HCEC 1CT (cell line): ENCODE results near the gene ARHGAP11A.

ENCODE experiments used
- DNase-seq: peaks from one replicate; pipeline ENCODE4 v3.0.0-alpha.2; 2017

ARHGAP11A gene

GRCh38 chr15:32657198-32657883 is 42.0 kb downstream of the ARHGAP11A start:
- no peak for DNase-seq

- no peak for DNase-seq
Measured at GRCh38 chr15:32657941-32658340, 42.6 kb downstream of the ARHGAP11A start.

GRCh38 chr15:32659340-32660155 is 44.2 kb downstream of the ARHGAP11A start:
- DNase-seq = peak; percentile 43

DNA sequence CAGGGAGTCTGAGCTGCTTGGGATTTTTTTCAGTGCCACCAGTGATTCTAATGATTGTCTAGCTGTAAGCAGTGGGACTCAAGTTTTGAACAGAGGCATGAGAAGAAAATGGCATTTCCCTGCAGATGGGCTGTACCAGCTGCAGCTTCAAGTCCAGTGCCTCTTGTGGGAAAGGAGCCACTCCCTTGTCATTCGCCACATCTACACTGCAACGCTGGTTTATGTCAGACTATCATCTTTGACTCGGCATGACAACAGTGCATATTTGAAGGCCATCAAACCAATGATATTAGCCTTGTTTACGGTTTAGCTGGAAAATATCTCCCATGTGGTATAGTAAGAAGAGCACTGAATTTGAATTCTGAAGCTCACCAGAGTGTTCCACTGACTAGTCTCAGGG is 48.4 kb downstream of the ARHGAP11A start:
- DNase-seq = no peak

DNA sequence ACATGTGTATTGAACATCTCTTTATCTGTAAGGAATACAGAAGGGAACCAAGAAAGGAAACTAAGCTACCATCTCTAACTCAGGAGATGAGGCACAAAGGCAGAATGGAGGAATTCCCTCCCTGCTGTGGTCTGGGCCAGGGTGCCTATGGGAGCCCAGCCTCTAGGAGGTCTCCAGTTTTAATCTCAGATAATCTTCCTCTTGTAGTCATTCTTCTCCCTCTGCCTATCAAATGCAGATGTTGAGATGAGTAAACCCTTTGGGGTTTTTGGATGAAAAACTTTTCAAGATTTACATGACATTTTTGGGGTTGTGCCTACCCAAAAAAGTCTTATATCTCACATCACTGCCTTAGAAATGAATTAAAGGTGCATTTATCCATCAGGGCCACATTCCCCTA is 49.5 kb downstream of the ARHGAP11A start:
- peak; percentile 60 for DNase-seq

- DNase-seq = no peak
Measured at GRCh38 chr15:32667321-32667720, 52.0 kb downstream of the ARHGAP11A start.

GRCh38 chr15:32668942-32669341 is 53.6 kb downstream of the ARHGAP11A start:
- no peak for DNase-seq

DNA sequence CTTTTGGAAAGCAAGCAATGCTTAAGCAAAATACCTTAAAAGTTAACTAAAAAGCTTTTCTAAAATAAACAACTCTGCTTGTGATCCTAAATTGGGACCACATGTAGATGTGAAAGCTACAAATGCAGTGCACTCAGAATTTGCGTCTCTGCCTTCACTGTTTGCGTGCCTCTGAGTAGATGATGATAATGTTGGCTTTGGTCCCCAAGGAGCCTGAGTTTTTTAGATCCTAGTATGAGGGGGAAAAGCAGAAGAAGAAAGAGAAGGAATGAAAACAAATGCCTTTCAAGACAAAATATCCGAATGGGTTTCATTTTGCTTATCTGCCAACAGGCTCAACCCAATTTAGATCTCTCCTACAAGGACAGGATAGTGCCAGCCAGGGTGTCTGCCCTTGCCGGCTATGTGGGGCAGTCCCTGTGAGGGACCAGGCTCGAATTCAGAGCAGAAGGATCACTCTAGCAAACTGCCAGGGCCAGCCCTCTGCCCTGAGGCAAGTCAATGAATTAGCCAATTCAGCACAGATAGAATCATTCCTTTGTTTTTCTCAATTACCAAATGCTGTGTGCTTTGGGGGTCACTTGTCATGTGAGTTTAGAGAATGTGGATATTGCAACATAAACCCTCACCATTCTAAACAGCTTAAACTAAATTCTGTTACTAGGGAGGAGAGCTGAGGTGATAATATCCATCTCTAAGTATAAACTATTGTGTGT is 54.8 kb downstream of the ARHGAP11A start:
- DNase-seq = no peak

- DNase-seq = no peak
Measured at GRCh38 chr15:32670623-32671022, 55.3 kb downstream of the ARHGAP11A start.

- no peak for DNase-seq
Measured at GRCh38 chr15:32671339-32672325, 56.3 kb downstream of the ARHGAP11A start.

- DNase-seq = no peak
Measured at GRCh38 chr15:32674681-32675080, 59.4 kb downstream of the ARHGAP11A start.

- DNase-seq = no peak
Measured at GRCh38 chr15:32675466-32675865, 60.2 kb downstream of the ARHGAP11A start.

DNA sequence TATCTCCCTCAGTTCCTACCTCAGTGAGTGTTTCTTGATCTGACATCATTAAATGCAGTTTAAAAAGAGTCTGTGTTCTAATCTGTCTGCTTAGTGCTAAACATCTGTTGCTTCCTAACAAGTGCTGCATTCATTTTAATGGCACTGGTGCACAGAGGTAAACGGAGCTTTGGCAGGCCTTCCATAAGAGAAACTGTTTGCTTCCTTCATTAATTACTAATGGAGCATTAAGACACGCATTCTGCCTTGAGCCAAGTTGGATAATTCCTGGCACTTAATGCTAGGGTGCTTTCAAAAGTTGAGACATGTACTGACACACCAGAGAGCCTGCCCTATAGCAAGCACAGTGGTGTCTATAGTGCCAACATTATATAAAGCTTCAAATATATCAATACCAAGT is 60.9 kb downstream of the ARHGAP11A start:
- no peak for DNase-seq

DNA sequence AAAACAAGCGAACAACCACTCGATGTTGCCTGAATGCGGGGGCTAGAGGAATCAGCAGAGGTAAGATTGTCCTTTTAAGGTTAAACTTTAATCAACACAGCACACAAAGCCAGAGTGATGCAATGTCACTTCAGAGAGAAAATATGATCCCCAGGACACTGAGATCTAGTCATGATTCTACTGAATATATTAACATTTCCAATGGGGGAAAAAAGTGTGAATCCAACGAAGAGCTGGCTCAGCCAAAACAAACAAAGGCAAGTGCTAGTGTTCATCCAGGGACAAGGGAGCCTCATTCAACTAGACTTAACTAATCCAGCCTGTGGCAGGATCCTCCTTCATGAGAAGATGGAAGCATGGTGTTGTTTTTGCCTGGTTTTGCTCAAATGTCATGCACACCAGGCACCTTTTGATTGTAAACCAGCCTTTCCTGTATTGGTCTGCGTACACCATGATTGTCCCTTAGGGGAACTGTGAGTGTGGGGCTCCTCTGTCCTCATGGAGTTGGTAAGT is 62.0 kb downstream of the ARHGAP11A start:
- peak; percentile 81 for DNase-seq

DNA sequence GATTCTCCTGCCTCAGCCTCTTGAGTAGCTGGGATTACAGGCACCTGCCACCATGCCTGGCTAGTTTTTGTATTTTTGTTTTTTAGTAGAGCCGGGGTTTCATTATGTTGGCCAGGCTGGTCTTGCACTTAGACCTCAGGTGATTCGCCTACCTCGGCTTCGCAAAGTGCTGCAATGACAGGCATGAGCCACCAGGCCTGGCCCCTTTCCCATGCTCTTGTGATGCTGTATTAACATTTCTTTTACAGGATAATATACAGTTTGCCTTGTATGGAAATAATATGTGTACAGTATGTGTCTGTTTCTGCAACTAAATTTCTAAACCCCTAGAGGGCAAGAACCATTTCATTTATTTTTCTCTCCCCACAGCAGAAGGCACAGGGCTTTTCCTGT is 64.0 kb downstream of the ARHGAP11A start:
- DNase-seq = no peak

GRCh38 chr15:32682569-32682968 is 67.3 kb downstream of the ARHGAP11A start:
- peak; percentile 97 for DNase-seq

- peak; percentile 52 for DNase-seq
Measured at GRCh38 chr15:32682977-32683630, 67.8 kb downstream of the ARHGAP11A start.

DNA sequence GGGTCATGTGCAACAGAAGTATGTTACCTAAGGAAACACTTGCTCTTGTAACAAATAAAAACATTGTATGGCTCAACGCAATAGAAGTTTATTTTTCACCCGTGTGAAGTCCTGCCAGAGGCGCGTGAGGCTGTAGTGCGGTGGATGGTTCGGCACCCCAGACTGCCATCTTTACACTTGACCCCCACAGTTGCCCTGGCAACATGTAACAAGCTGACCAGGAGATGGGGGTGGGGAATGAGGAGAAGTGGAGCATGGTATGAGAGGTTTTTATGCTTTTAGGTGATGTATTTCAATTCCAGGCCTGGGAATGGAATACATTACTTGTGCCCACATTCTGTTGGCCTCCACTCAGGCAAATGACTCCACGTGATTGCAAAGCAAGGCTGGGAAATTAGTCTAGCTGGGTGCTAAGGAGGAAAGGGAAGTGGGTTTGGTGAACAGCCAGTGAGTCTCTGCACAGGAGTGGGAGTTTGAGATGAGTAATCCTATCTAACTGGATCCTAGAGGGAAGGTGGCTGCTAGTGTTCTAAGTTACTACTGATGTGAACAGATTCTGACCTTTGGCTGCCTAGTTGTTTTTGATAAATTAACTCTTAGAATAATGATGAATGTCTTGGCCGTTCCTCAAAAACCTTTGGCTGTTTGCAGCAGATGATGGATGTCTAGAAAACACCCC is 68.7 kb downstream of the ARHGAP11A start:
- DNase-seq = peak; percentile 96

- no peak for DNase-seq
Measured at GRCh38 chr15:32685576-32685975, 70.3 kb downstream of the ARHGAP11A start.

GRCh38 chr15:32687556-32687955 is 72.3 kb downstream of the ARHGAP11A start:
- DNase-seq = peak; percentile 84

GRCh38 chr15:32688151-32688639 is 72.9 kb downstream of the ARHGAP11A start:
- DNase-seq = no peak
